ENCODE results near the gene OR2Z1. TPM values are rescaled to one million over a fixed set of nuclear protein-coding genes. Genes with fewer than 3 reads are reported as not detected.

Gene OR2Z1
- total RNA-seq (2022; extraction: Qiagen RNA extraction; ENCODE audit: low read depth), result not detected in 5 replicates

DNA sequence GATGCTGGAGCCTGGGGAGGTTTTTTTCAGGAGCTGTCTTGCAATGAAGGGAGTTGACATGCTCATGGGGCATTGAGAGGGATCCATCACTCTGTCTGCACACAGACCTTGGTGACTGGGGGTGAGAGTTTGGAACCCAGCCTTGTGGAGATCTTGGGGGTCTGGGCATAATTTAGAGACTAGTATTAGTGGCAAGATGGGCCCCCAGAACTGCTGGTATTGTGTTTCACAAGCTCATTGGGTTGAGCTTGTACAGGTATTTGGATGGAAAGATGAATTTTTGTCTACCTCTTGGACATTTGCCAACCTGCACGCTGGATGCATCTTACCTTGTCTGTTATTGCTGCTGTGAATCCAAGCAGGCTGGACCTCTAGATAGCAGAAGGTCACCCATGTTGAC lies at the start of gene OR2Z1:
Gene OR2Z1, plus strand, starts transcription at position 301 of the 400 bp plus-strand sequence. CDS start 9,395 bp downstream, outside the sequence.

DNA sequence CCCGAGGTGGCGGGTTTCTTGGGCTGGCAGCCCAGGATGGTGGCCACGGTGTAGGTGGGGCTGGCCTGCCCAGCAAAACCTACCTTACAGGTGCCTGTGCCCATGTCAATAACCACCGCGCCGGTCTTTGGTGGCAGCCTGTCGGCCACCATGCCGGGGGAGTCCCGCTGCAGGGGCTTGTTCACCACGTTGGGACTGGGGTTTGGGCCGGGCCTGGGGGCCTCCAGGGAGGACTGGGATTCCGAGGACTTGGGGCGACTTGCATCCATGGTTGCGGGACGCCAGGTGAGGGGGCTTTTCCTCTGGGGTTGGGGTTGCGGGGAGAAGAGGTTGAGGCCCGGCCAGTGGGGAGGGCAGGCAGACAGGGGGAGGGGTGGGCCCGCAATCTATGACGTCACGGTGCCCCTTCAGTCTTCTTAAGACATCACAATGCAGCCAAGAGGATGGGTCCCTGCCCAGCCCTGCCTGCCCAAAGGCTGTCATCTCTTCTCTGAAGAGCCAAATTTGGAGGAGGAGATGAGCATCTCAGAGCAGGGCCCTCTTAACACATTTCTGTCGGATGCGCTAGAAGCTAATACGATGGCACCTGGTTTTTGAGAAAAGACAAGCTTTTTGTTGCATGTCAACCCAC lies 22.9 kb upstream of the OR2Z1 start, which contains the start of gene ACTL9:
Gene ACTL9, minus strand, starts transcription at position 363 of the 631 bp plus-strand sequence. Its CDS starts 94 bp downstream, at position 269.

Other genes starting within 250 kb of the OR2Z1 start
- 0.13 to 0.24 TPM (median 0.14 TPM) in 4 of 5 replicates, not detected in the other for gene PRAM1, start 219.0 kb upstream of the OR2Z1 start, total RNA-seq (2022; extraction: Qiagen RNA extraction; ENCODE audit: low read depth)
- gene ZNF414, start 207.5 kb upstream of the OR2Z1 start, total RNA-seq (2022; extraction: Qiagen RNA extraction; ENCODE audit: low read depth), result 14.1 to 21.3 TPM (median 18.4 TPM) in 5 replicates
- gene MYO1F, start 144.2 kb upstream of the OR2Z1 start, total RNA-seq (2022; extraction: Qiagen RNA extraction; ENCODE audit: low read depth), result 0.22 to 0.35 TPM (median 0.28 TPM) in 5 replicates
- 13.7 to 19.0 TPM (median 17.6 TPM) in 5 replicates for gene ADAMTS10, start 110.9 kb upstream of the OR2Z1 start, total RNA-seq (2022; extraction: Qiagen RNA extraction; ENCODE audit: low read depth)
- gene NFILZ, start 91.0 kb upstream of the OR2Z1 start, total RNA-seq (2022; extraction: Qiagen RNA extraction; ENCODE audit: low read depth), result not detected in 5 replicates
- not detected in 5 replicates for gene ACTL9, start 22.8 kb upstream of the OR2Z1 start, total RNA-seq (2022; extraction: Qiagen RNA extraction; ENCODE audit: low read depth)
- gene ZNF558, start 110.7 kb downstream of the OR2Z1 start, total RNA-seq (2022; extraction: Qiagen RNA extraction; ENCODE audit: low read depth), result 6.6 to 8.9 TPM (median 7.8 TPM) in 5 replicates
- not detected in 5 replicates for gene MBD3L1, start 110.7 kb downstream of the OR2Z1 start, total RNA-seq (2022; extraction: Qiagen RNA extraction; ENCODE audit: low read depth)

Data from A549 treated with DMSO at 1 μM for 4 hours (cell line).